NCI-H1930 (cell line): ENCODE results near the gene RSPH3.

Experiments used
- DNase-seq, 2 experiments: peaks; one replicate each; lab custom pipeline; 2025; lab: John Stamatoyannopoulos, UW

The RSPH3 gene

GRCh38 chr6:158933079-158933595 lies 66.9 kb downstream of the RSPH3 start:
- no peak for DNase-seq

- DNase-seq, result no peak
Observed at GRCh38 chr6:158928068-158928467, 71.9 kb downstream of the RSPH3 start.

GRCh38 chr6:158926414-158926813 lies 73.6 kb downstream of the RSPH3 start:
- DNase-seq, result no peak

GRCh38 chr6:158924499-158925455 lies 75.2 kb downstream of the RSPH3 start:
- DNase-seq, result no peak

DNA sequence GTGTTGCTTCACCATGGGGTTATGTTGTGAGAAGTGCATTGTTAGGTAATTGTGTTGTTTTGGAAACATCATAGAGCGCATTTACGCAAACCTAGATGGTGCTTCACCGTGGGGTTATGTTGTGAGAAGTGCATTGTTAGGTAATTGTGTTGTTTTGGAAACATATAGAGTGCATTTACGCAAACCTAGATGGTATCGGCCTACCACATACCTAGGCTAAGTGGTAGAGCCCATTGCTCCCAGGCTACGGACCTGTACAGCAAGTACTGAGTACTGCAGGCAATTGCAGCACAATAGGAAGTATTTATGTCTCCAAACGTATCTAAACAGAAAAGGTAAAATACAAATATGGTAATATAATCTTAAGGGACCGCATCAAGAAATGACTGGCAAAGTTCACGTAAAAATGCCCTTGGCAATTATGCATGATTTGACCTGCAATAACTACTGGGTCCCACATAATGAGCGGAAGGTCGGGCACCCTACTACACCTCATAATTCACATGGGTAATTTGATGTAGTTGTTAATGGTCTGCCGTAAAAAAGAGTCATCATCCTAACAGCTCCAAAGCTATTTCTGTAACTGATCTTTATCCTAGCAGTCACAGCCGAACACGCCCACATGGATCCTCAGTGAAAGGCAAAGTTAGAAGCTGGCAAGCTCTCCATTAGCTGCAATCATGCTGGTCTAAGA lies 76.0 kb downstream of the RSPH3 start:
- no peak for DNase-seq
